NCI-H187 (cell line): ENCODE measurements around the gene PREP.
"Not testable (repeated sequence)": the region's sequence is repeated elsewhere in the genome, so short reads cannot be mapped to it uniquely, and the experiment has no call there.

ENCODE experiments used
- DNase-seq, 2 experiments: peaks; one replicate each; lab custom pipeline; 2025; lab: John Stamatoyannopoulos, UW

The PREP gene

GRCh38 chr6:105344881-105345370 lies 58.0 kb downstream of the PREP start:
- DNase-seq: no peak

DNA sequence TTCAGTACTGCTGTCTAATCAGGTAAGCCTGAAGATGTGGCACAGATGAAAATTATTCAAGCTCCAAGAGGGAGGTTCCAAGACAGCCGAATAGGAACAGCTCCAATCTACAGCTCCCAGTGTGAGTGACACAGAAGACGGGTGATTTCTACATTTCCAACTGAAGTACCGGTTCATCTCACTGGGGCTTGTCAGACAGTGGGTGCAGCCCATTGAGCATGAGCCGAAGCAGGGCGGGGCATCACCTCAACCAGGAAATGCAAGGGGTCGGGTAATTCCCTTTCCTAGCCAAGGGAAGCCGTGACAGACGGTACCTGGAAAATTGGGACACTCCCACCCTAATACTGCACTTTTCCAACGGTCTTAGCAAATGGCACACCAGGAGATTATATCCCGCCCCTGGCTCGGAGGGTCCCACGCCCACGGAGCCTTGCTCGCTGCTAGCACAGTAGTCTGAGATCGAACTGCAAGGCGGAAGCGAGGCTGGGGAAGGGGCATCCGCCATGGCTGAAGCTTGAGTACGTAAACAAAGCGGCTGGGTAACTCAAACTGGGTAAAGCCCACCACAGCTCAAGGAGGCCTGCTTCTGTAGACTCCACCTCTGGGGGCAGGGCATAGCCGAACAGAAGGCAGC lies 64.4 kb downstream of the PREP start:
- not testable (repeated sequence) for DNase-seq

- no peak for DNase-seq
These were observed 65.9 kb downstream of the PREP start for GRCh38 chr6:105336986-105337385.

DNA sequence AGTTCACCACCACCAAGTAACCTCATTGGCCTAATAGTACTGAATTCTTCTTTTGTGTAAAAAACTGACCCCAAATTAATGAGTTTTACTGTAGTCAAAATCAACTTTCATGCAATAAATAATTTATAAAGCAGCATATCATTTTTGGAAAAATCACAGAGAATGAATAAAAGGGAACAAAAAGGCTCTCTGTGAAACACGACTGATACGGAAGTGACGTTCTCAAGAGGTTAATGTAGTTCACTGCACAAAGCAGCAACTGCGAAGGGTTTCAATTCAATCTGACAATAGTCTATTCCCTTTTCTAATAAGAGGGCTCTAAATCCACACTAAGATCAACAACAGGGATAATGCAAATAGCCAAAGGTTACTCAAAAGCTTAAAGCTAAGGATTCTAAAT lies 70.3 kb downstream of the PREP start:
- no peak for DNase-seq

DNA sequence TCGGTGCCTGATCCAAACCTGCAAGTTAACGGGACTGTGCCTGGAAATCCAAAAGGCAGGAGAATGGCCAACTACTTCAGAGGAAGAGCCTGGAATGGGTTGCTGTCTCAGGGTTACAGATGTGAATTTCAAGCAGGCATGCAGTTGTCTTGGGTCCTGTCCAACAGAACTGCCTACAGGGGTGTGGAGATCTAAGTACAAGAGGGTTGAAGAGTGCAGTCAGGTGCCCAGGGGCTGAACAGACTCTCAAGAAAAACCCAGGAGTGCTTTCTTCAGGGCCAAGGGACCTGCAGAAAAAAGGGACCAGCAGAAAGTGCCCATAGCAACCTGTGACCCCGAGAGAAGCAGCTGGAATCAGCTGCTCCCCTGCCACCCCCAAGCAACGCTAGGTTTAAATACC lies 71.0 kb downstream of the PREP start:
- DNase-seq: no peak

DNA sequence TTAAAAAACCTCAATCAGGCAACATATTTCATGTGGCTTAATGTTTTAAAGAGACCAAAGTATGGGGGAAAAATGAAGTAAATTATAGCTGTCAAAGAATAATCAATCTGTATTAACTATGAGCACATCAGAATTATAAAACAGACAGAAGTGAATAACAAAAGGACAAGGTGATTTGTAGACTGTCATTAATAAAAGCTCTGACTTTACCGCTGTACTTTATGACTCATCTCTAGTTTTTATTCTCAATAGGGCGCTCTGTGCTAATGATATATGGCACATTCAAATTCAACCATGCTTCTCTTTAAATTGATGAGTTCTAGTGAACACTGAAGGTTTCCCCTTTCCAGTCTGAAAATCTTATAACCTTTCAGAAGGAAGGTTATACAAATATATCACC lies 72.0 kb downstream of the PREP start:
- no peak for DNase-seq

DNA sequence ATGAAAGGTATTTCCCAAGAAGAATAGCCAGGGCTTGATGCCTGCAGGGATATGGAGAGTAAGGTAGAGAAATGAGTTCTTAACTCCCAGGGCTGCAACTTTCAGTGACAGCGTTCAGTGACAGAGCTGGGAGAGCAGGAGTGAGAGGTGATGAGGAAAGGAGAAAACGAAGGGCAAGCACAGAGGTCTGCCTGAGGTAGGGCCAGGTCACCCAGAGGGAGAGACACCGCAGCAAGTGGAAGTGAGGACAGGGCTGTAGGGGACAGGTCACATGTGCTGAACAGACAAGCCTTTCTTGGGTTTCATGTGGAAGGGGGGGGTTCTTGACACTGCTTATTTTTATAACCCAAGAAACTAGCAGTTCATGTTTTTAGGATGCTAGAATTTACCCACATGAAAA lies 72.5 kb downstream of the PREP start:
- no peak for DNase-seq

- no peak for DNase-seq
These were observed 75.8 kb downstream of the PREP start for GRCh38 chr6:105326833-105327770.

GRCh38 chr6:105326216-105326615 lies 76.7 kb downstream of the PREP start:
- peak; percentile 25 to 58 for DNase-seq

GRCh38 chr6:105324386-105324950 lies 78.4 kb downstream of the PREP start:
- DNase-seq: no peak

GRCh38 chr6:105322499-105323225 lies 80.2 kb downstream of the PREP start:
- DNase-seq: no peak

DNA sequence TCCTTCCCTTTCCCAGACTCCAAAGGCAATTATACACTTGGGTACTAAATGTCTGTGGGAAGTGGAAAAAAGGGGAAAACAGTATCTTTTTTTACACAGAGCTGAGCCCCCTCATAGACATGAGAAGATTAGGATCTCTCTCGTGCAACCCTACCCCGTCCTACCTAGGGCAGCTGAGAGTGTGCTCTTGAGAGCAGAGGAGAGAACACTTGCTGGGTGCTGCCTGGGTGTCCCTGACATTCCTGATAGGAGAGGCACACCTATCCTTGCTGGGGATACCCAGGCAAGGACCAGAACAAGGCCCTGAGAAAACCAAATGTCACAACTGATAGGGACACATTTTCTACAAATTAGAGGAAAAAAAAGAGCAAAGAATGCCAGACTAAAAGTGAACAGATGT lies 81.2 kb downstream of the PREP start:
- no peak for DNase-seq

- no peak for DNase-seq
These were observed 81.7 kb downstream of the PREP start for GRCh38 chr6:105321207-105321606.

- DNase-seq: peak in 1 of 2 experiments; percentile 25
These were observed 82.1 kb downstream of the PREP start for GRCh38 chr6:105320765-105321164.

- peak in 1 of 2 experiments; percentile 33 for DNase-seq
These were observed 82.6 kb downstream of the PREP start for GRCh38 chr6:105320271-105320670.

GRCh38 chr6:105319331-105319730 lies 83.6 kb downstream of the PREP start:
- DNase-seq: no peak

DNA sequence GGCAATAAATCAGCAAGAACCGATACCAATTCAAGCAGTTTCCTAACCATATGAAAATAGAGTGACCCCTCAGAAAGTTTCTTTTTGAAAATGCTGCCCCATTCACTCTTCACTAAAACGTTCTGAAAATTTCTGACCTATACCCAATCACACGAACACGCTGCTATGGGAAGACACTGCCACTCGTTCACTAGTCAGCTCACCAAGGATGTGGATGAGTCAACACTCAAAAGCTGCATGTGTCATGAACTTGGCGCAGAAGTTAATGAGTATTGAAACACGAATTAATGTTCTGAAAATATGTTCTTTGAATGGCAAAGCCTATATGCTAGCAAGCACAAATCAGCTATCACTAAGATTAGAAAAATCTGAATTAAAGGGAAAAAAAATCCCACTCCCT lies 84.2 kb downstream of the PREP start:
- no peak for DNase-seq

DNA sequence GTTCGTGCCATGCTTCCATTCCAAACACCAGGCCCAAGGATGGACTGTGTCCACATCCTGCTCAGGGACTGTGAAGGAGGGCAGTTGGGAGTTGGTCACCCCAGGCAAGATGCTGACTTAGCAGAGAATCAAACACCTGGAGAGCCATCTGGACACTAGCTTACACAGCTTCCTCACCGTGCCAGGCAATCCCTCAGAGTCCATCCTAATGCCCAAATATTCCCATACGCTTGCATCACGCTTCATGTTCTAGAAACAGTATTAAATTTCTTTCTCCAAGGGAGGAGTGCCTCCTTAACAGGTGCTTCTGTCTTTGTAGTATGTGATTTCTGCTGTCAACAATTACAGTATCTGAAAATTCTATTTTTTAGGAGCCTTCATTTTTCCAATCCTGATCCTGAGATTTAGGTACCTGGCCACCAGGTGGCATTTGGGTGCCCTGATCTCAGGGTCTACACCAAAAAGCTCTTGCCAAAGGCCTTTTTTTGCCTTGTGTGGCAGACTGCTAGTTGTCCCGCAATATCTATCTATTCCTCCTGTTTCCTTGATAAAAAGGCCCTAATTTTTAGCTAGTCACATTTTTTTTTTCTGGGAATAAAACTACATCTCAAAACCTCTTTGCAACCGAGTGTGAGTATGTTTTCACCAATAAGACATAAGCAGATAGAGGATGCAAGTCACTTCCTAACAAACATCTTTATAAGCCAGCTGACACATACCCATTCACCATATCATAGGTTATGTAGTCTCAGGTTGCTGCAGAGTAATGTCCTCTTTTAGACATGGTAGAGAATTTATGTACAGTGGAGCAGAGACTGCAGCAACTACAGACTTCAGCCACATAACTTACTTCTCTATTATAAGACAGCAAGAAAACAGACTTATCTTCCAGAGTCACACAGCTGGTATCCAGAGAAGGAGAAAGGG lies 85.0 kb downstream of the PREP start:
- DNase-seq: no peak

- no peak for DNase-seq
These were observed 89.7 kb downstream of the PREP start for GRCh38 chr6:105313211-105313610.

DNA sequence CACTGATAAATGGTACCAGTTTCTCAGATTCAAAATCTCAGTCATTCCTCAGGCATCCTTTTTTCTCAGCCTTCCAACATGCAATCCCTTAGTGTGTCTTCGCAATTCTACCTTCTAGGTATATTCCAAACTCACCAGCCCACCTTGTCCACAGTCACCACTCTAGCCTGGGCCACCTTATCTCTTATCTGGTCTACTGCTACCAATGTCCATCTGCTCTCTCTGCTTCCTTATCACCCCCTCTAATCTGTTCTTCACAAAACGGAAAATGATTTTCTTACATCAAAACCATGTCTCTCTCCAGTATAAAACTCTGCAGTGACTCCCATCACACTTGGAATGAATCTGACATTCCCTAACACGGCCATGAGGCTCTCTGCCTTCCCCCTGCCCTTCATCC lies 91.9 kb downstream of the PREP start:
- no peak for DNase-seq

DNA sequence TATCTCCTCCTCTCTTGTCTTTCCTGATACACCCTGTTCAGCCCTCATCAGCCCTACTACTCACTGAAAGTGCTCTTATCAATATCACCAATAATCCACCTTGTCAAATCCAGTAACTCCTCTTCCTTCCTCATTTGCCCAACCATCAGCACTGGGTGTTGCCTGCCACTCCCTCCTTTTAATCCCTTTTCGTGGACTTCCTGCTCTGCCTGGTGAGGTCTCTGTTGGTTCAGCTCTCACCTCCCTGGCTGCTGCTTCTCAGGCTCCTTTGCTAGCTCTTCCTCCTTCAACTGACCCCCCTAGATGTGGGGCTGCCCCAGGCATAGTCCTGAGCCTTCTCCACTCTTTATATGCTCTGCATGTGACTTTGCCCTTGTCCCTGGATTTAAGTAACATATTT lies 92.5 kb downstream of the PREP start:
- DNase-seq: no peak
